GM19438 (cell line): ENCODE results near the gene RXRB.

Source experiments
- ATAC-seq: cut with Tn5 transposase; IDR thresholded peaks from one replicate; pipeline ENCODE4 v1.9.1; 2021; ENCODE audit warnings: low read depth; ENCODE audit not compliant: unreplicated experiment

The RXRB gene

DNA sequence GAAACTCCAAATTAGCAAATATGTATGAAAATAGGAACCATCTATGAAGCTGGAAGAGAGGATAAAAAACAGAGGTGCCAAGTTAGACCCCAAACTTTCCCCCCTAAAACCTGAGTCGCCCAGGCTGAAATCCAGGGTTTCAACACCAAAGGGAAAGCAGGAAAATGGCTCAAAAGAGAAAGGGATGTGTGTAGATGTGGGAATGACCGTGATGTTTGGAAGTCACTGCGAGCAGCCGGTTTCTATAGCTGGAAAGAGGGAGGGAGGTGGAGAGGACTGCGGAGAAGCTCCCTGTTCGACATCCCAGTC is 12.3 kb upstream of the RXRB start:
- no peak for ATAC-seq

DNA sequence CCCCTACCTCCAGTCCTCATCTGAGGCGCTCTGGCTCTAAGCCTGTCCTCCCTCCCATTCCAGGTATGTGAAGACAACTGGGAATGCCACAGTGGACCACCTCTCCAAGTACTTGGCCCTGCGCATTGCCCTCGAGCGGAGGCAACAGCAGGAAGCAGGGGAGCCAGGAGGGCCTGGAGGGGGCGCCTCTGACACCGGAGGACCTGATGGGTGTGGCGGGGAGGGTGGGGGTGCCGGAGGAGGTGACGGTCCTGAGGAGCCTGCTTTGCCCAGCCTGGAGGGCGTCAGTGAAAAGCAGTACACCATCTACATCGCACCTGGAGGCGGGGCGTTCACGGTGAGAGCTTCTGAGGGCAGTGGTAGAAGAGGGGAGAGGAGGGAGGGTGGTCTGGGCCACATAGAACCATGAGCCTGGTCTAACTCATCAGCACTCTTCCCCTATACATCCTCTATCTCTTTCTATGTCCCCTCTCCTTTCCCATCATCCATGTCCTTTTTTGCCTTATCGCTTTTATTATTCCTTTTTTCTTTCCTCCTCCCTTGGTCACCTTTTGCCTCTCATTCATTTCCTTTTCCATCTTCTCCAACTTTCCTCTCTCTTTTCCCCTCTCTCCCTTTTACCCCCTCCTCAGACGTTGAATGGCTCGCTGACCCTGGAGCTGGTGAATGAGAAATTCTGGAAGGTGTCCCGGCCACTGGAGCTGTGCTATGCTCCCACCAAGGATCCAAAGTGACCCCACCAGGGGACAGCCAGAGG is 11.4 kb upstream of the RXRB start:
- ATAC-seq, result no peak

DNA sequence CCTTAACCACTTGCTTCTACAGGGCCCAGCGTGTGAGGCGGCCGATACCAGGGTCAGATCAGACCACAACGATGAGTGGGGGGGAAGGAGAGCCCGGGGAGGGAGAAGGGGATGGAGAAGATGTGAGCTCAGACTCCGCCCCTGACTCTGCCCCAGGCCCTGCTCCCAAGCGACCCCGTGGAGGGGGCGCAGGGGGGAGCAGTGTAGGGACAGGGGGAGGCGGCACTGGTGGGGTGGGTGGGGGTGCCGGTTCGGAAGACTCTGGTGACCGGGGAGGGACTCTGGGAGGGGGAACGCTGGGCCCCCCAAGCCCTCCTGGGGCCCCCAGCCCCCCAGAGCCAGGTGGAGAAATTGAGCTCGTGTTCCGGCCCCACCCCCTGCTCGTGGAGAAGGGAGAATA is 10.7 kb upstream of the RXRB start:
- ATAC-seq, result no peak

DNA sequence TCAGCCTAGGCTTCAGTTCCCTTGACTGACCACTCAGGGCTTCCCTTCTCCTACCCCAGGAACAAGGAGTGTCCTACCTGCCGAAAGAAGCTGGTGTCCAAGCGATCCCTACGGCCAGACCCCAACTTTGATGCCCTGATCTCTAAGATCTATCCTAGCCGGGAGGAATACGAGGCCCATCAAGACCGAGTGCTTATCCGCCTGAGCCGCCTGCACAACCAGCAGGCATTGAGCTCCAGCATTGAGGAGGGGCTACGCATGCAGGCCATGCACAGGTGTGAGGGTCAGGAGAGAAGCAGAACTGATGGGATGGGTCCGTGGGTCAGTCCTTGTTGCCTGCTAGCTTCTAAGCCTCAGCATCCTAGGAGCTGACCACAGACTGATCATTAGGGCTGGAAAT is 9.4 kb upstream of the RXRB start:
- ATAC-seq, result no peak

DNA sequence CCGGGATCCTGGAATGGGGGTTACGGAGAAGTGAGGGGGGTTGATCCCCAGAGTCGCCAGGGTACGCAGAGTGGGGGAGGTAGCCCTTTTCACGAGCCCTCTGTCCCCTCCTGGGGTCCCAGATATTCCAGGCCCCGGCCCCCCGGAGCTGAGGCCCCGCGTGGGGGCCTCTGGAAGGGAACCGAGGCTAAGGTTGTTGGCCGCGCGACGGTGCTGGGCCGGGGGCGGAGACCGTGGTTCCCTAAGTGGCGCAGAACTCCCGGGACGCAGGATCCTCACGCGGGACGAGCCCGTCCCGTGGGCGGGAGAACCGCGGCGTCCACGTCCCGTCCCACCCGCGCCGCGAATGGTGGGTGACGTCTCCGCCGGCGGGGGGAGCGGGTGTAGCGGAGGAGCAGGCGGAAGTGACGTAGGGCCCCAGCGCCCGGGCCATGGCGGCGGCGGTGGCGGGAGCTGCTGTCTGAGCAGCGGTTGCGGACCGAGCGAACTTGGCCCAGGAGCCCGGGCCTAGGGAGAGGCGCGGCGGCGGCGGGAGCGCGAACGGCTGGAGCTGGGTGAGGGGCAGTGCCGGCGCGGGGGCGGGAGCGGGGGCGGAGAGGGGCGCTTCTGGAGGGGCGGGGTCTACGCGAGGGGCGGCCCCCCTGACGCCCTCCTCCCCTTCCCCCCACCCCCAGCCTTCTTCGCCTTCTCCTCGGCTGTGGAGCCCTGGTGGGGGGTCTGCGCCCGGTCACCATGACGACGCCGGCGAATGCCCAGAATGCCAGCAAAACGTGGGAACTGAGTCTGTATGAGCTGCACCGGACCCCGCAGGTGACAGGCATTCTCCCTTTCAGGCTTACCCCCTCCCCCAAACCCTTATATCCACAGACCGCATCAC is 7.9 kb upstream of the RXRB start, which contains the start of gene RING1:
TSS of gene RING1 (plus strand) at position 410 of the 877 bp plus-strand sequence. CDS start at position 733, 323 bp downstream.
- ATAC-seq, result peak; percentile 42

DNA sequence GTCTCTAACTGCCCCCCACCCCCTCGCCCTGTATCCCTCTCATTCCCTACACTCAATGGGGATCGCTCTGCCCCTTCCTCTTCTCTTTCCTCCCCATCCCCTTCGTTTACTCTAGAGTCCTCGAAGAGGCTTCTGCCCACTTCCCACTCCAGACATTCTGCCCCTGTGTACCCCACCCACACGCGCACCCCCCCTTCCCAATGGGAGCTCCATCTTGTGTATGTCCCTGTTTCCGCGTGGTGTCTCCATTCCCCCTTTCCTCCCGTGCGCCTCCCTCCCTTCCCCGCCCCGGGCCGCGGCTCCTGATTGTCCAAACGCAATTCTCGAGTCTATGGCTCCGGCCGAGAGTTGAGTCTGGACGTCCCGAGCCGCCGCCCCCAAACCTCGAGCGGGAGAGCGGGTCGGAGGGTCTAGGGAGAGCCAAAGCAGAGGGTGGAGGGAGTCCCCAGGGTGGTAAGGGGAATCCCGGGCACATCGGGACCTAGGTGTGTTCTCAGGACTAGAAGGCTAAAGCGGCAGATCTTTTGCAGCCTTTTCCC is 7.2 kb upstream of the RXRB start:
- no peak for ATAC-seq

DNA sequence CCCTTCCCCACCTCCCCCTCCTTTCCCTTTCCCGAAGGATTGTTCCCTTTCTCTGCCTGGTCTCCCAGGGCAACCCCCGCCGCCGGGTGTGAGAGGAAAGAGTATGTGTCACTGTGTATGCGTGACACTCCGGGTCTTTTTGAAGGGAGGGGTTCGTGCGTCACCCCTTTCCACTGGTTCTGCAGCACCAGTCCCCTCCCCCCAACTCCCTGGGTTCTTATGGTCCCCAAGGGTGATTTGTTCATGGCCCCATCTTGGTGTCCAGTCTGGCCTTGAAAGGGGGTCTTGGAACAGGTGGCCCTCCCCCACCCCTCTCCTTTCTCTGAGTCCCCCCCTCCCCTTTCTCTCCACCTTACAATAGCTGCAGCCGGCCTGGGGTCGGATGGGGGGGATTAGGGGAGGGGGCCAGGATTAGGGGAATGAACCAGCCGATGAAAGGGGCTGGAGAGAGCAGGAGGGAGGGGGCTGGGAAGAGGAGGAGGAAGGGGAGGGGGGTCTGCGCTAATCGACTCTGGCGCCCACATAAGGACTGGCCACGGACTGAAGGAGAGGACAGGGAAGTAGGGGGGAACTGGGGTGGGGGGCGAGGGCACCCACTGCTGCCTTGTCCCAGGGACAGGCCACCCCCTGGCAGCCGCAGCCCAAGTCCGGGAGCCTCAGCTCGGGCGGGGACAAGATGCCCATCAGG is 6.5 kb upstream of the RXRB start:
- ATAC-seq, result no peak

DNA sequence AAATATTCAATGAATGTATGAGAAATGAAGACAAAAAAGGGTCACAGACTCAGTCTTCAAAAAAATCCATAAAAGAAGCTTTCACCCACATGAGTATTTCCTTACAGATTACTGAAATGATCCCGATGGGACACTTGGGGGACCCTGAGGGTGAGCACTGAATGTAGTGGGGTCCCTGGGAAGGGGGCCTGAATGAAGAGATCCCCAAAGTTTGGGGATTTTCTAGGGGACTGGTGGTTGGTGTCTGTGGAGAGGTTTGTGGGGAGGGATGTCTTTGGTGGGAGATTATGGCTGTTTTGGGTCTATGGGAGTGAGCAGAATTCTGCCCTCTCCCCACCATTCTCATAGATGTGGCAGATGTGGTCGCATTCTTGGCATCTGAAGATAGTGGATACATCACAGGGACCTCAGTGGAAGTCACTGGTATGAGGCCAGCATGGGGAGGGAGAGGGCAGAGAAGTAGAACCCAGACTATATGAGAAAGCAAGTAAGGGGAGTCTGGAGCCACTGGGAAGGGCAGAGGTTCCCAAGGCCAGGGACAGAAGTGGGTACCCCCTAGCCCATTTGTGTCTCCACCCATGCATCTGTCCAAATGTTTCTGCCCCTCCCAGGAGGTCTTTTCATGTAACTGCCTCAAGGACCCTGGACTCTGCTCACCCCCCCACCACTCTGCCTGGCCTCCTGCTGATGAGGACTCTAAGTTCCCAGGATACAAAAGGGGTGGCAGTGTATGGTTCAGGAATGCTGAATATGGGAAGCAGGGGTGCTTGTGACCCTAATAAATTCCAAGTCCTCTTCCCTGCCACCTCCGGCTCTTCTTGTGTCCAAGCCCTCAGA is 5.8 kb upstream of the RXRB start:
- no peak for ATAC-seq

DNA sequence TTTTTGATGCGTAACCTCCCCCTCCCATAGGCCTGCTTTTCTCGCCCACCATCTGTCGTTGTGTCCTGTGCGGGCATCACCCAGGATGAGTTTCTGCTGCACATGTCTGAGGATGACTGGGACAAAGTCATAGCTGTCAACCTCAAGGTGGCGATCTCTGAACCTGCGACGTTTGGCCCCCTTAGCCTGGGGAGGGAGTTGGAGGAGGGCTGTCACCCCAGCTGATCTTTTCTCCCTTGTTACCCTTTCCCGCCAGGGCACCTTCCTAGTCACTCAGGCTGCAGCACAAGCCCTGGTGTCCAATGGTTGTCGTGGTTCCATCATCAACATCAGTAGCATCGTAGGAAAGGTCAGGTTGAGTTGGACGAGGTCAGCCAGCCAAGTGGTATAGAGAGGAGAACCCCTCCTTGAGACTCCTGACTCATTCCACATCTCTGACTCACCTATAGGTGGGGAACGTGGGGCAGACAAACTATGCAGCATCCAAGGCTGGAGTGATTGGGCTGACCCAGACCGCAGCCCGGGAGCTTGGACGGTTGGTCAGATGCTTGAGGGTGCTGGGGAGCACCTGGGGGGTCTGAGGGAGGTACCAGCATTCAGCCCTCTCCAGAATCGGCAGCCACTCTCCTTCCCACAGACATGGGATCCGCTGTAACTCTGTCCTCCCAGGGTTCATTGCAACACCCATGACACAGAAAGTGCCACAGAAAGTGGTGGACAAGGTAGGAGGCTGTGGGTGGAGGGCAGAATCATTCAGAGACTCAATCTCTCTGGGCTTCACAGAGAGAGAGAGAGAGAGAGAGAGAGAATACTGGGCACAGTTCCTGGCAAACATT is 4.9 kb upstream of the RXRB start:
- no peak for ATAC-seq

DNA sequence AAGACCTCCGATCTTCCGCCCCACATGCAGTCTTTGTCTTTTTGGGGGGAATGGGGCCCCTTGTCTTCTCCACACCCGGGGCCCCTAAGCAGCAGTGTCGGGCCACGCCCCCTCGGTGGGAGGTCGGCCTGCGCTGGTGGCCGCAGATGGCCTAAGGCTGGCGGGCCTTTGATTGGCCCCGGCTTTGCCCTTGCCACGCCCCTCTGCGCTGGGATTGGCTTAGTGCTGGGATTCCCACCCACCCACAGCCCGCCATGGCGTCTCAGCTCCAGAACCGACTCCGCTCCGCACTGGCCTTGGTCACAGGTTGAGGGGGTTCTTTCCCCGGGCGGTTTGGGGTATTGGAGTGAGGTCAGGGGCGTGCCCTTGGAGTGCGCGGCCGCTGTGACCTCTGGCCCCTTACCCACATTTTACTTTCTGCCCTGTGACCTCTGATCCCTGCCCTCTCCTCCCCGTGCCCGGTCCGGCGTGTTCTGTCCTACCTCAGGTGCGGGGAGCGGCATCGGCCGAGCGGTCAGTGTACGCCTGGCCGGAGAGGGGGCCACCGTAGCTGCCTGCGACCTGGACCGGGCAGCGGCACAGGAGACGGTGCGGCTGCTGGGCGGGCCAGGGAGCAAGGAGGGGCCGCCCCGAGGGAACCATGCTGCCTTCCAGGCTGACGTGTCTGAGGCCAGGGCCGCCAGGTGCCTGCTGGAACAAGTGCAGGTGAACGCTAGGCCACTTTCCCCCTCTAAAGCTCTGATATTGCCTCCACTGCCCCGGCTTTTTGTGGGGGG is 4.1 kb upstream of the RXRB start, which contains the start of gene HSD17B8:
TSS of gene HSD17B8 (plus strand) at position 241 of the 776 bp plus-strand sequence. CDS start at position 255, 14 bp downstream.
- peak; percentile 44 for ATAC-seq

DNA sequence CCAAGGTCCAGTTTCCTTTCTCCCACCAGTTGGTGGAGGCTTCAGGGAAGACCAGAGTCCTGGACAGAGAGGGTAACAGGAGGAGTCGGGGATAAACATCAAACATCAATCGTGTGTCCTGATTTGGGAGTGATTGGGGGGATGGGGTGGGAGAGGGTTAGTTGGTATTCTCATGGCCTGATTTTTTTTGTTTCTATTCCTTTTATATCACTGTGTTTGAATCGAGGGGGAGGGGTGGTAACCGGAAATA is 3.6 kb upstream of the RXRB start:
- no peak for ATAC-seq

DNA sequence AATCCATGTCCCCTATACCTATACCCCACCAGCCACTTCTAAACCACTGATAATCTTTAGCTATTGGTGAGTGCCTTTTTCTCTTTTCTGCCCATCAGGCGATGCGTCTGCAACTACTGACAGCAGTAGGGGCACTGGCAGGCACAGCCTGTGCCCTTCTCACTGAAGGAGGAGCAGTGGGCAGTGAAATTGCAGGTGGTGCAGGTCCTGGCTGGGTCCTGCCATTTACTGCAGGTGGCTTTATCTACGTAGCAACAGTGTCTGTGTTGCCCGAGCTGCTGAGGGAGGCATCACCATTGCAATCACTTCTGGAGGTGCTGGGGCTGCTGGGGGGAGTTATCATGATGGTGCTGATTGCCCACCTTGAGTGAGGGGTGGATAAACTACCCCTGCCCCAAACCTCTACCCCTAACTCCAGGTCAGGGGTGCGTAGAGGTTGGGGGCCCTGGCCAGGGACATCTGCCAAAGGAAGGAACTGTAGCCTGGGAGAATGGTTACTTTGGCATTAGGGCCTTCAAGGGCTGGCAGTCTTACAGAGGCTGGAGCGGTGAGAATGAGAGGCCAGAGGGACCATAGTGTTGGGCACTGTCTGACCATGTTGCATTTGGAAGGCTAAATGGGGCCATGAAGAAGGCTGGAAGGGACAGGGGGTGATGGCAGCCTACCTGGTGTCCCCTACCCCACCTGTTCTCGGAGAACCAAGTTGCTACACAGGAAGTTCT is 3.1 kb upstream of the RXRB start:
- ATAC-seq, result no peak

DNA sequence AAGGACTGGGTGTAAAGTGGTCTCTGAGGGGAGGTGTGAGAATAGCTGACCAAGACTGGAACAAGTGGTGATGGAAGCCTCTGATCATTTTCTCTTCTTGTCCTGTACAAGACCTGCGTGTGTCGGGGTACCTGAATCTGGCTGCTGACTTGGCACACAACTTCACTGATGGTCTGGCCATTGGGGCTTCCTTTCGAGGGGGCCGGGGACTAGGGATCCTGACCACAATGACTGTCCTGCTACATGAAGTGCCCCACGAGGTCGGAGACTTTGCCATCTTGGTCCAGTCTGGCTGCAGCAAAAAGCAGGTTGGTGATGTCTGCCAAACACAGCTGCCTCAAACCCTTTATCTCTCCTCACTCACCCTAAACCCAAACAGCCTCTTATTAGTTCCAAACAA is 2.3 kb upstream of the RXRB start:
- ATAC-seq, result no peak

DNA sequence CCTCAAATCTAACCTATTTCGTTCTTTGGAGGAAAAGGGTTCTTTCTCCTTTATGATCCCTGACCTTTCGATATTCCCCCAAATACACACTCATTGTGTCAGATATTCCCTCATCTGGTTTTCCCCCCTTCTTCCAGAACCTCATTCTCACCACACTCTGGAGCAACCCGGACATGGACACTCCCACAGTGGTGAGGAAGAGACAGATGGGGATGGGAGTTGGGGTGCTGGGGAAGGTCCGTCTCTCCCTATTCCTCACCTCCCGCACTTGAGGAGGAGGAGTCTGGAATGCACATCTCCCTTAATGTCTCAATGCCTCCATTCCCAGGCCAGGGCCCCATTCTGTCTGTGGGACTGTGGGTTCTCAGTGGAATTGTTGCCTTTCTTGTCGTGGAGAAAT is 1.5 kb upstream of the RXRB start:
- ATAC-seq, result no peak

DNA sequence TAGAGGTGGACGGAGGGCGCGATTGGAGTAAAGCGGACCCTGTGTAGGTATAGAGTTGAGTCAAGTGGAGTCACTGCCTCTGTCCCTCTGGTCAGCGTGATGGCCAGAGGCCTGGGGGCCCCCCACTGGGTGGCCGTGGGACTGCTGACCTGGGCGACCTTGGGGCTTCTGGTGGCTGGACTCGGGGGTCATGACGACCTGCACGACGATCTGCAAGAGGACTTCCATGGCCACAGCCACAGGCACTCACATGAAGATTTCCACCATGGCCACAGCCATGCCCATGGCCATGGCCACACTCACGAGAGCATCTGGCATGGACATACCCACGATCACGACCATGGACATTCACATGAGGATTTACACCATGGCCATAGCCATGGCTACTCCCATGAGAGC is 681 bp upstream of the RXRB start:
- no peak for ATAC-seq

DNA sequence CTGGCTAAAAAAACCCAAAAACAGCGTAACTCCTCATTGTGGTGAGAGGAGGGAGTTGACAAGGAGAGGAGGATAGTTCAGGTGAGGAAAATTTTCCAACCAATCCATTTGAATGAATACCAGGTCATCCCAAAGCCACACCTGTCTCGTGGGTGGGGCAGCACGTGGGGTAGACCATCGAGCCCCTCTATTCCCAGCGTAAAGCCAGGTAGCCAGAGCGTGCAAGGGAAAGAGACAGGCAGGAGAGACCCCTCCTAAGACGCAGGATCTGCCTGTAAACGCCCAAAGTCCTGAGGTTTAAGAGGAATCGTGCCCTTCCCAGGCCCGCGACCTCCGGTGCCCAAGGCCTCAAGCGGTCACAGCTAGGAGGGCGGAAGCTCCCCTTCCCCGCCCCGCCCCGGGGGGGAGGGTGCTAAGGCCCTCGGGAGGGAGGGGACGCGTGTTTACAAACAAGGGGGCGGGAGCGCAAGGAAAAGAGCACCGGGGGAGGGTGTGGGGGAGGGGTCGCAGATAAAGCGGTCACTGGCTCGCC is 712 bp downstream of the RXRB start:
- peak; percentile 13 for ATAC-seq

DNA sequence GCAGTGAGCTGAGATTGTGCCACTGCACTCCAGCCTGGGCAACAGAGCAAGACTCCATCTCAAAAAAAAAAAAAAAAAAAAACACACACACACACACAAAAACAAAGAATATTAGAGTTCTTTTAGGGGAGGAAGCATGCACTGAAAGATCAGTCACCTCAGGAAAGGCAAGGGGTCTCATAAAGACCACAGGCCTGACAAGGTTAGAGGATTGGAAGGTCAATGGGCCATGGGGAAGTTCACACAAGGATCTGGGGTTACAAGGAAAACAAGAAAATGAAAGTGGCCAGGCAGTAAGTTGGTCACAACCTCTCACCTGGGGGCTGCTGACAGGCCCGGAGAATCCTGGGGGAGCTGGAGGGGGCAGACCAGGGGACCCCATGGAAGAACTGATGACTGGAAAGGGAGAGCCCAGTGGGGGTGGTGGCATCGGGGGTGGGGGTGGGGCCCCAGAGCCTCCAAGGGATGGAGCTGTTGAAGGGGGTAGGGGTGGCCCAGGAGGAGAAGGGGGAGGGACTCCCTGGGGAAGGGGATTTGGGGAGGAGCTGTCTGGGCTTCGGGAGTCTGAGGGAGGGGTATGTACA is 1.5 kb downstream of the RXRB start:
- no peak for ATAC-seq
